Measurements from ENCODE around the gene AK8.

- TF ChIP-seq EZH2phosphoT487 (IDR thresholded peaks at IDR 0.05; ENCODE audit: borderline replicate concordance) (no peak), SIN3A (IDR thresholded peaks at IDR 0.05; ENCODE audit: low read depth) (no peak), JUND (IDR thresholded peaks at IDR 0.05) (no peak), SP1 (IDR thresholded peaks at IDR 0.05; ENCODE audit: low read depth) (no peak), FOSL1 (IDR thresholded peaks at IDR 0.05; ENCODE audit: low read depth) (no peak), ZFX (IDR thresholded peaks at IDR 0.05) (no peak), POLR2A (IDR thresholded peaks at IDR 0.05; ENCODE audit: borderline replicate concordance, extremely low read depth, insufficient read depth, insufficient read length) (no peak), POLR2AphosphoS5 (IDR thresholded peaks at IDR 0.05; ENCODE audit: low read depth, low read length) (no peak), EZH2 (IDR thresholded peaks at IDR 0.05) (no peak), RAD21 (IDR thresholded peaks at IDR 0.05; ENCODE audit: low read depth) (no peak)
- TF ChIP-seq, protein P1, sequence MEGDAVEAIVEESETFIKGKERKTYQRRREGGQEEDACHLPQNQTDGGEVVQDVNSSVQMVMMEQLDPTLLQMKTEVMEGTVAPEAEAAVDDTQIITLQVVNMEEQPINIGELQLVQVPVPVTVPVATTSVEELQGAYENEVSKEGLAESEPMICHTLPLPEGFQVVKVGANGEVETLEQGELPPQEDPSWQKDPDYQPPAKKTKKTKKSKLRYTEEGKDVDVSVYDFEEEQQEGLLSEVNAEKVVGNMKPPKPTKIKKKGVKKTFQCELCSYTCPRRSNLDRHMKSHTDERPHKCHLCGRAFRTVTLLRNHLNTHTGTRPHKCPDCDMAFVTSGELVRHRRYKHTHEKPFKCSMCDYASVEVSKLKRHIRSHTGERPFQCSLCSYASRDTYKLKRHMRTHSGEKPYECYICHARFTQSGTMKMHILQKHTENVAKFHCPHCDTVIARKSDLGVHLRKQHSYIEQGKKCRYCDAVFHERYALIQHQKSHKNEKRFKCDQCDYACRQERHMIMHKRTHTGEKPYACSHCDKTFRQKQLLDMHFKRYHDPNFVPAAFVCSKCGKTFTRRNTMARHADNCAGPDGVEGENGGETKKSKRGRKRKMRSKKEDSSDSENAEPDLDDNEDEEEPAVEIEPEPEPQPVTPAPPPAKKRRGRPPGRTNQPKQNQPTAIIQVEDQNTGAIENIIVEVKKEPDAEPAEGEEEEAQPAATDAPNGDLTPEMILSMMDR (IDR thresholded peaks at IDR 0.05 in 2 of 3, conservative IDR thresholded peaks at IDR 0.05 in 1 of 3; ENCODE audit: borderline replicate concordance in 1 of 3, insufficient read depth in 1 of 3, low read depth in 2 of 3, low read length in 2 of 3): no peak
- TF ChIP-seq, protein P2, sequence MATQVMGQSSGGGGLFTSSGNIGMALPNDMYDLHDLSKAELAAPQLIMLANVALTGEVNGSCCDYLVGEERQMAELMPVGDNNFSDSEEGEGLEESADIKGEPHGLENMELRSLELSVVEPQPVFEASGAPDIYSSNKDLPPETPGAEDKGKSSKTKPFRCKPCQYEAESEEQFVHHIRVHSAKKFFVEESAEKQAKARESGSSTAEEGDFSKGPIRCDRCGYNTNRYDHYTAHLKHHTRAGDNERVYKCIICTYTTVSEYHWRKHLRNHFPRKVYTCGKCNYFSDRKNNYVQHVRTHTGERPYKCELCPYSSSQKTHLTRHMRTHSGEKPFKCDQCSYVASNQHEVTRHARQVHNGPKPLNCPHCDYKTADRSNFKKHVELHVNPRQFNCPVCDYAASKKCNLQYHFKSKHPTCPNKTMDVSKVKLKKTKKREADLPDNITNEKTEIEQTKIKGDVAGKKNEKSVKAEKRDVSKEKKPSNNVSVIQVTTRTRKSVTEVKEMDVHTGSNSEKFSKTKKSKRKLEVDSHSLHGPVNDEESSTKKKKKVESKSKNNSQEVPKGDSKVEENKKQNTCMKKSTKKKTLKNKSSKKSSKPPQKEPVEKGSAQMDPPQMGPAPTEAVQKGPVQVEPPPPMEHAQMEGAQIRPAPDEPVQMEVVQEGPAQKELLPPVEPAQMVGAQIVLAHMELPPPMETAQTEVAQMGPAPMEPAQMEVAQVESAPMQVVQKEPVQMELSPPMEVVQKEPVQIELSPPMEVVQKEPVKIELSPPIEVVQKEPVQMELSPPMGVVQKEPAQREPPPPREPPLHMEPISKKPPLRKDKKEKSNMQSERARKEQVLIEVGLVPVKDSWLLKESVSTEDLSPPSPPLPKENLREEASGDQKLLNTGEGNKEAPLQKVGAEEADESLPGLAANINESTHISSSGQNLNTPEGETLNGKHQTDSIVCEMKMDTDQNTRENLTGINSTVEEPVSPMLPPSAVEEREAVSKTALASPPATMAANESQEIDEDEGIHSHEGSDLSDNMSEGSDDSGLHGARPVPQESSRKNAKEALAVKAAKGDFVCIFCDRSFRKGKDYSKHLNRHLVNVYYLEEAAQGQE (IDR thresholded peaks at IDR 0.05; ENCODE audit: low read depth): no peak
Observed at GRCh38 chr9:132810314-132810713, 67.8 kb downstream of the AK8 start.
